Left ventricle myocardium inferior (tissue), 1 donor: Measurements from ENCODE around the gene ZCCHC12. TPM values are rescaled to one million over a fixed set of nuclear protein-coding genes. Genes with fewer than 3 reads are reported as not detected.

Source experiments
- DNase-seq: peaks from one replicate; pipeline ENCODE4 v3.0.0-alpha.2; 2020
- H3K27ac ChIP-seq: fragments of 200-600 bp; replicated peaks from 2 replicates; pipeline ENCODE4 v1.8.0; 2021
- H3K27me3 ChIP-seq: fragments of 200-600 bp; 2 replicates; pipeline ENCODE4 v1.8.0; 2021; ENCODE audit warnings: low read depth
- H3K36me3 ChIP-seq: fragments of 200-600 bp; 2 replicates; pipeline ENCODE4 v1.8.0; 2021
- H3K4me1 ChIP-seq: fragments of 200-600 bp; 2 replicates; pipeline ENCODE4 v1.8.0; 2021
- H3K4me3 ChIP-seq: fragments of 200-600 bp; 2 replicates; pipeline ENCODE4 v1.8.0; 2021; ENCODE audit warnings: mild to moderate bottlenecking, moderate library complexity
- H3K9me3 ChIP-seq: fragments of 200-600 bp; replicated peaks from 2 replicates; pipeline ENCODE4 v1.8.0; 2021
- CTCF ChIP-seq: fragments of 200-600 bp; IDR thresholded peaks from 2 replicates; pipeline ENCODE4 v1.8.0; 2021; ENCODE audit warnings: antibody characterized with exemption, mild to moderate bottlenecking, borderline replicate concordance
- intact Hi-C: fragments of 100-400 bp; cut with micrococcal nuclease; formaldehyde crosslinking; loops from one replicate; pipeline ENCODE4 v1.11.0; 2022
- total RNA-seq: library from RNA; stranded (reverse); fragmentation: NEBNext Ultra II Directional; extraction: Animal tissue kit (Norgen Biotek cat#: 25700); gene quantifications from one replicate; pipeline ENCODE4 v1.2.1, GENCODE V29; 2021
- donor health status: DM: no; HTN: yes; CAD: no; lungs with severe emphysema.

The ZCCHC12 gene
- total RNA-seq, 1 donor from 2014 or later, result not detected

DNA sequence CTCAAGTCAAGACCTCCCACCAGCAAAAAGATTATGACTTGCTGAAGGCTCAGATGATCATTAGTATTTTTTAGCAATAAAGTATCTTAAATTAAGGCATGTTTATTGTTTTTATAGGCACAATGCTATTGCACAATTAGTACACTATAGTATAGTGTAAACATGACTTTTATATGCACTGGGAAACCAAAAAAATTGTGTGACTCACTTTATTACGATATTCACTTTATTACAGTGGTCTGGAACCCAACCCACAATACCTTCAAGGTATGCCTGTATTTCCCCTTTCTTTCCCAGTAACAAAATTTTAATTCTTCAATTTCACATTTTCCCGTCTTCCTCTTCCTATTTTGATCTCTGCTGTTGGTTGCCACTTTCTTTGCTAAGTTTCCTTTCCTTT is 37.7 kb downstream of the ZCCHC12 start:
- intact Hi-C loops, result no loop called here
- no peaks in the 10 kb centered on the region for H3K9me3 ChIP-seq

GRCh38 chrX:118862091-118862490 is 38.5 kb downstream of the ZCCHC12 start:
- Histone ChIP-seq H3K4me1 (no peaks in the 10 kb centered on the region), H3K27ac (no peak overlapping the region), H3K27me3 (no peaks in the 10 kb centered on the region), H3K9me3 (no peaks in the 10 kb centered on the region), H3K36me3 (no peaks in the 10 kb centered on the region), H3K4me3 (no peak overlapping the region)
- TF ChIP-seq CTCF, result no peak
- DNase-seq, result no peak
- intact Hi-C loops, result no loop called here

More for the DNA sequence above, 37.7 kb downstream of the ZCCHC12 start:
- H3K27ac ChIP-seq, result no peak overlapping the region
- no peak for TF ChIP-seq CTCF
- no peak for DNase-seq
- no peaks in the 10 kb centered on the region for H3K4me1 ChIP-seq
- no peak overlapping the region for H3K4me3 ChIP-seq
- H3K27me3 ChIP-seq, result no peaks in the 10 kb centered on the region
- H3K36me3 ChIP-seq, result no peaks in the 10 kb centered on the region

GRCh38 chrX:118862979-118863378 is 39.4 kb downstream of the ZCCHC12 start:
- no peaks in the 10 kb centered on the region for H3K27me3 ChIP-seq
- H3K9me3 ChIP-seq, result no peaks in the 10 kb centered on the region
- no peak for TF ChIP-seq CTCF
- H3K36me3 ChIP-seq, result no peaks in the 10 kb centered on the region
- DNase-seq, result no peak
- H3K4me1 ChIP-seq, result no peaks in the 10 kb centered on the region
- H3K4me3 ChIP-seq, result no peak overlapping the region
- intact Hi-C loops, result no loop called here
- no peak overlapping the region for H3K27ac ChIP-seq

DNA sequence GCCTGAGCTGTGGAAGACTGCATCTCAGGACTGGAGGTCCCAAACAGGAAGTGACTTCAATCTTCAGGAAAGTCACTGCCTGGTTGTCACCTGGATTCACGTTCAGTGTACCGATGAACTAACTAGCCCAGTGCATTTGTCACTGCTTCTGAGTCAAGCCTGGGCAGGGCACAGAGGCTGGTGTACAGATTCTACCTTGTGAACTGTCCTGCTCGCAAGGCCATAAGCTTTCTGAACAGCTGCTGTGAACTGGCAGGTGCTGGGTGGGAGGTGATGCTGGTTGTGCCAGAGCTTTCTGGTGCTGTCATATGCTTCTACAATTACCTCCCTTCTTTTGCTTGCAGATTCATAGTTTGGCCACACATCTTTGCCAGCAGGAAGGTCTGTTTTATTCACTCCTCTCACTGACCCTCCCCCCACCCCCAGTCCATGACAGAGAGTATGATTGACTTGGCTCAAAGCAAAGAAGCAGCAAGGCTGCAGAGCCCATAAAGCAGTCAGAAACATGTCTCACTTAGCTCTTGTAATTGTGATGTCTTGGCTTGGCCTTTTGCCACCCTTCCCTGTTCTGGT is 40.5 kb downstream of the ZCCHC12 start:
- no peaks in the 10 kb centered on the region for H3K36me3 ChIP-seq
- intact Hi-C loops, result no loop called here
- no peaks in the 10 kb centered on the region for H3K4me1 ChIP-seq
- DNase-seq, result no peak
- H3K9me3 ChIP-seq, result no peaks in the 10 kb centered on the region
- H3K27me3 ChIP-seq, result no peaks in the 10 kb centered on the region
- no peak overlapping the region for H3K4me3 ChIP-seq
- H3K27ac ChIP-seq, result no peak overlapping the region
- no peak for TF ChIP-seq CTCF

DNA sequence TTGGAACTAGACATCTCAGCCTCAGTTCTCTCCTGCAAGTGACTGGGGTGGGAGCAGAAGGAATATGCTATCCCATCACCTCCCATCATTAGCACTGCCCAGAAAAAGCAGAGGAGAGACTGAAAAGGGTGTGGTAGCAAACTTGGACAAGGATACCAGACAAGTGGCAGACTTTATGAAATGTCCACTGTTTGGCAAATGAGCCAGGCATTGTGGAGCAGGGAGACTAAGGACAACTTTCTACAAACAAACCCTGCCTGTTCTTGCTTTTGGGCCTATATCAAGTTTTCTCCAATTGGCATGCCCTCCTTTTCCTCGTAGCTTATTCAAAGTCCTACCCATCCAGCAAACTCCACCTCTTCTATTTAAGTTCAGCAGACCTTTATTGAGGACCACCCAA is 41.6 kb downstream of the ZCCHC12 start:
- H3K27ac ChIP-seq, result no peak overlapping the region
- H3K4me1 ChIP-seq, result no peaks in the 10 kb centered on the region
- H3K9me3 ChIP-seq, result no peaks in the 10 kb centered on the region
- no peak overlapping the region for H3K4me3 ChIP-seq
- DNase-seq, result no peak
- intact Hi-C loops, result no loop called here
- TF ChIP-seq CTCF, result no peak
- H3K36me3 ChIP-seq, result no peaks in the 10 kb centered on the region
- no peaks in the 10 kb centered on the region for H3K27me3 ChIP-seq
